T-helper 2 cell (primary cell): ENCODE data around the gene ITPR2.
"Not testable (repeated sequence)": the region's sequence is repeated elsewhere in the genome, so short reads cannot be mapped to it uniquely, and the experiment has no call there.

ENCODE experiments used
- DNase-seq, 5 experiments: peaks; one replicate each; pipeline versions ENCODE4 v3.0.0 to v3.0.0-alpha.2; 2012 to 2022

Gene ITPR2

GRCh38 chr12:26654623-26655022 lies 178.4 kb downstream of the ITPR2 start:
- DNase-seq = no peak

GRCh38 chr12:26651566-26652188 lies 181.3 kb downstream of the ITPR2 start:
- DNase-seq = peak in 1 of 5 experiments; percentile 41

GRCh38 chr12:26651036-26651435 lies 182.0 kb downstream of the ITPR2 start:
- DNase-seq = no peak

- DNase-seq = no peak
Measured at GRCh38 chr12:26648999-26649398, 184.0 kb downstream of the ITPR2 start.

GRCh38 chr12:26648584-26648983 lies 184.4 kb downstream of the ITPR2 start:
- DNase-seq = no peak

- DNase-seq = no peak
Measured at GRCh38 chr12:26648066-26648465, 184.9 kb downstream of the ITPR2 start.

GRCh38 chr12:26647088-26647487 lies 185.9 kb downstream of the ITPR2 start:
- no peak for DNase-seq

- DNase-seq = no peak
Measured at GRCh38 chr12:26646571-26646970, 186.4 kb downstream of the ITPR2 start.

GRCh38 chr12:26644376-26644775 lies 188.6 kb downstream of the ITPR2 start:
- not testable (repeated sequence) for DNase-seq

- no peak for DNase-seq
Measured at GRCh38 chr12:26643532-26644315, 189.3 kb downstream of the ITPR2 start.

- DNase-seq = no peak
Measured at GRCh38 chr12:26642361-26642760, 190.6 kb downstream of the ITPR2 start.

- no peak for DNase-seq
Measured at GRCh38 chr12:26636710-26637328, 196.2 kb downstream of the ITPR2 start.

- DNase-seq = peak in 1 of 5 experiments; percentile 17
Measured at GRCh38 chr12:26633591-26634210, 199.3 kb downstream of the ITPR2 start.

GRCh38 chr12:26632756-26633155 lies 200.2 kb downstream of the ITPR2 start:
- no peak for DNase-seq

GRCh38 chr12:26631846-26632245 lies 201.1 kb downstream of the ITPR2 start:
- no peak for DNase-seq

- no peak for DNase-seq
Measured at GRCh38 chr12:26630546-26631027, 202.4 kb downstream of the ITPR2 start.

GRCh38 chr12:26629864-26630263 lies 203.1 kb downstream of the ITPR2 start:
- DNase-seq = no peak

- DNase-seq = no peak
Measured at GRCh38 chr12:26628234-26628633, 204.8 kb downstream of the ITPR2 start.

- DNase-seq = no peak
Measured at GRCh38 chr12:26627335-26627734, 205.7 kb downstream of the ITPR2 start.

GRCh38 chr12:26623136-26623535 lies 209.9 kb downstream of the ITPR2 start:
- DNase-seq = no peak

GRCh38 chr12:26622601-26623000 lies 210.4 kb downstream of the ITPR2 start:
- DNase-seq = no peak

GRCh38 chr12:26621932-26622331 lies 211.1 kb downstream of the ITPR2 start:
- no peak for DNase-seq

GRCh38 chr12:26620907-26621306 lies 212.1 kb downstream of the ITPR2 start:
- no peak for DNase-seq
